Renal cortical epithelial cell (primary cell): Measurements from ENCODE around the gene AKT3. TPM values are rescaled to one million over a fixed set of nuclear protein-coding genes. Genes with fewer than 3 reads are reported as not detected.
"Not testable (repeated sequence)": the region's sequence is repeated elsewhere in the genome, so short reads cannot be mapped to it uniquely, and the experiment has no call there.

Experiments used
- DNase-seq: peaks from one replicate; pipeline ENCODE4 v3.0.0-alpha.2; 2011; ENCODE audit warnings: low read depth
- total RNA-seq: library from RNA; depleted of rRNA; stranded (reverse); fragments of >200 nt; gene quantifications from 2 replicates; pipeline ENCODE4 v1.2.3, GENCODE V29; 2014

The AKT3 gene
- total RNA-seq, result 32.3 and 53.2 TPM in 2 replicates

DNA sequence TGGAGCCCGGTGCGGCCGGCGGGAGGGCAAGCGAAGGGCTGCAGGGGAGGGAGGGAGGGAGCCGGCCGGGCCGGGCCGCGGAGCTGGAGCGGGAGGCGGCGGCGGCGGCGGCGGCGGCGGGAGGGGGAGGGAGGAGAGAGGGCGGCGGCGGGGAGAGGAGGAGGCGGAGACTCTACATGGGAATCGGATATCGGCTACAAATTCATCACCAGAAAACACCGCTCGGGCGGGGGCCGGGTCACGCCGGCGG is at the start of gene AKT3:
Gene AKT3, minus strand, starts transcription at position 42 of the 250 bp plus-strand sequence. CDS start 7,073 bp downstream, outside the sequence.
- peak; percentile 49 for DNase-seq

DNA sequence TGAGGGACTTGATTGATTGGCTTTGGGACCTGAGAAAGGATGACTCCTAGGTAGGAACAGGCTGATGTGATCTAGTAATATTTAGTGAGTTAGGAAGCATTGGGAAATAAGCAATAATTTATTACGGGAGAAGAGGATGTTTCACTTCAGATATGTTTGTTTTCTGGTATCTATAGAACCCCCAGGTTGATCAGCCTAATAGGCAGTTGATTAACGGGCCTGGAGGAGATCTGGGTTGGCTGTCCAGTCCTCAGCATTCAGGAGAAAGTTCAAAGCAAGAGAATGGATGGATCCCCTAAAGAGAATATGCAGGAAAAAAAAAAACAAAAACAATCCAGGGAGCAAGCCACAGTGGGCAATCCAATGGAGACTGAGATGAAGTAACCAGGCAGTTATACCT is 48.2 kb upstream of the AKT3 start:
- DNase-seq, result no peak

GRCh38 chr1:243896313-243896712 is 46.3 kb upstream of the AKT3 start:
- no peak for DNase-seq

GRCh38 chr1:243892456-243892855 is 42.4 kb upstream of the AKT3 start:
- DNase-seq, result no peak

- peak; percentile 55 for DNase-seq
Observed at GRCh38 chr1:243890576-243890975, 40.5 kb upstream of the AKT3 start.

GRCh38 chr1:243885806-243886205 is 35.8 kb upstream of the AKT3 start:
- DNase-seq, result no peak

GRCh38 chr1:243884603-243885002 is 34.6 kb upstream of the AKT3 start:
- DNase-seq, result no peak

- peak; percentile 71 for DNase-seq
Observed at GRCh38 chr1:243883551-243883950, 33.5 kb upstream of the AKT3 start.

GRCh38 chr1:243882276-243882675 is 32.2 kb upstream of the AKT3 start:
- DNase-seq, result peak; percentile 22

GRCh38 chr1:243877058-243877457 is 27.0 kb upstream of the AKT3 start:
- not testable (repeated sequence) for DNase-seq

- DNase-seq, result no peak
Observed at GRCh38 chr1:243855616-243856318, 5.7 kb upstream of the AKT3 start.

DNA sequence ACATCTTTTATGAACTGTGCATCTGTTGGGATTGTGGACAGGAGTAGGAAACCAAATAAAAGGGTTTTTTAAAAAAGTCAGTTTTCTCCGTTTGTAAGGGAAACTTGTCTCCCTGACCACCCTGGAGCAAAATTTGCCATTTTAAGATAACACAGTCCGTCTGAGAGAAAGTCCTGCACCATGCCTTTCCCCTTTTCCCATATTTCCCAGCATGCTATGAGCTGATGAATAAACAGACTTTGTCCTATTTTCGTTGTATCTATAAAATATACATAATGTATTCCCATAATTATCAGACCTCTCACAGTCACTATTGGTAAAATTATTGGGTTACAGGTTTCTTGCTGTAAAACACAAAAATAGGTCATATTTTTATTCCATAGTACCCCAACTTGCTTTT is 1.7 kb upstream of the AKT3 start:
- no peak for DNase-seq

- no peak for DNase-seq
Observed at GRCh38 chr1:243851257-243851756, 1.3 kb upstream of the AKT3 start.

GRCh38 chr1:243850452-243851256 is 611 bp upstream of the AKT3 start:
- peak; percentile 27 for DNase-seq

- no peak for DNase-seq
Observed at GRCh38 chr1:243849421-243850201, 432 bp downstream of the AKT3 start.

GRCh38 chr1:243848858-243849420 is 1.1 kb downstream of the AKT3 start:
- DNase-seq, result peak; percentile 19

DNA sequence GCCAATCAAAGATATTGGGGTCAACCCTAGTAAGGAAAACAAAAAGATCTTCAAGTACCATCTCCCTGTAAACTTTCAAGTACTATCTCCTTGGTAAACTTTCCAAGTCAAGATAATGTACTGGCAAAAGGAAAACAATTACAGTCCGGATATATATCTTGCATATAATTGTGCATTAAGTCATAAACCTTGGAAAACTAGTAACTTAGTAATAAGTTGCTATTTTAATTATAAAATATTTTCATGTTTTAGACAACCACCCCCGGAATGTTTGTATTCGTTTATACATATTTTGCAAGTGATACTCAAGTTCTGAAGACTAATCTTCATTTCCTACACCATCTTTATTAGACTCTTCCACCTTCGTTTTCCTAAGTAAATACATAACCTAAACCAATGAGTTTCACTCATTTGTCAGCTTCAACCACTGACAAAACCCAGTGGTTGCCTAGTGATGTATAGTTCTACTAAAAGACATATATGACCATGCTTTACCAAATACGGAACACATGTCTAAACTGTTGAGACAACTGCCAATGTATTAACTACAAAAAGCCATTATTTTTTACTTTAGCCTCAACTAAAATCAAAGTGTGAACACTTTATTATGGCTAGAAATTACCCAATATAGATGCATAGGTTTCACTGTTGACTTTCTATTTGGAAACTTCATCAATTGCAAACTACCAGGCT is 1.7 kb downstream of the AKT3 start:
- DNase-seq, result no peak

- DNase-seq, result no peak
Observed at GRCh38 chr1:243846761-243847160, 3.3 kb downstream of the AKT3 start.

DNA sequence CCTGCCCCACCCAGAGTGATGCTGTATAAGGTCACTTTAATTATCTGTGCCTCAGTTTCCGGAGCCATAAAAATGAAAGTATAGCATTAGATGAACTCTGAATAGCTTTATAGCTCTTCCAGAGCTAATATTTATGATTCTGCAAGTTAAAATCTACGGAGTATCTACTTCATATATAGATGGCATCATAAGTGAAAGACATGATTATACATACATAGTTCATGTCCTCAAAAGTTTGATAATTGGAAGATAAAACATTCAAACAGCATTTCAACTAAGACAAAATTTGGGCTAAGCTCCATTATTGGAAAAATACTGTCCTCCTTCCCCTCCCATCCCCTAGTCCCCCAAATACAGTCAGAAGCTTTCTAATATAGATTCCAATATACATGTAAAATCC is 4.2 kb downstream of the AKT3 start:
- DNase-seq, result no peak

- DNase-seq, result no peak
Observed at GRCh38 chr1:243844186-243844585, 5.9 kb downstream of the AKT3 start.

GRCh38 chr1:243842978-243843511 is 7.0 kb downstream of the AKT3 start:
- peak; percentile 89 for DNase-seq
